GM12878 (cell line): ENCODE measurements around the gene SF3A1. TPM values are rescaled to one million over a fixed set of nuclear protein-coding genes. Genes with fewer than 3 reads are reported as not detected.

ENCODE experiments used
- HSF1 ChIP-seq: fragments of 150-350 bp; IDR thresholded peaks from 2 replicates; pipeline ENCODE4 v1.6.1; 2014; ENCODE audit warnings: mild to moderate bottlenecking, low read depth, low read length
- IKZF2 ChIP-seq, 2 experiments: fragments of 450-650 bp; IDR thresholded peaks; 2 replicates each; pipeline ENCODE4 v1.6.1; 2017; ENCODE audit warnings: mild to moderate bottlenecking in 2 of 2, moderate library complexity in 2 of 2
- JUND ChIP-seq: IDR thresholded peaks from 2 replicates; pipeline ENCODE4 v1.6.1; 2012; ENCODE audit warnings: low read depth, mild to moderate bottlenecking, low read length, improper control_type of control experiment, moderate library complexity
- MLLT1 ChIP-seq: fragments of 450-650 bp; IDR thresholded peaks from 2 replicates; pipeline ENCODE4 v1.6.1; 2016; ENCODE audit warnings: mild to moderate bottlenecking
- NKRF ChIP-seq: fragments of 450-650 bp; conservative IDR thresholded peaks from 2 replicates; pipeline ENCODE4 v1.6.1; 2017; ENCODE audit warnings: mild to moderate bottlenecking, moderate library complexity
- NR2F1 ChIP-seq: fragments of 450-650 bp; conservative IDR thresholded peaks from 2 replicates; pipeline ENCODE4 v1.6.1; 2017; ENCODE audit warnings: mild to moderate bottlenecking
- SMARCA5 ChIP-seq: fragments of 450-650 bp; IDR thresholded peaks from 2 replicates; pipeline ENCODE4 v1.6.1; 2017; ENCODE audit warnings: mild to moderate bottlenecking
- SMC3 ChIP-seq: IDR thresholded peaks from 2 replicates; pipeline ENCODE4 v1.6.1; 2011; ENCODE audit warnings: low read length, improper control_type of control experiment, borderline replicate concordance
- TBL1XR1 ChIP-seq: IDR thresholded peaks from 2 replicates; pipeline ENCODE4 v1.6.1; 2012; ENCODE audit warnings: low read depth, low read length, improper control_type of control experiment
- YY1 ChIP-seq: IDR thresholded peaks from 2 replicates; pipeline ENCODE4 v1.6.1; 2011; ENCODE audit warnings: low read depth, mild to moderate bottlenecking, low read length
- ZNF592 ChIP-seq: fragments of 450-650 bp; IDR thresholded peaks from 2 replicates; pipeline ENCODE4 v1.6.1; 2017; ENCODE audit warnings: mild to moderate bottlenecking, moderate library complexity
- polyA plus RNA-seq, 11 experiments: library from polyadenylated mRNA; depleted of rRNA in 4 of 11; unstranded in 6 of 11; stranded (reverse) in 5 of 11; fragments of >200 nt; fragmentation: Nextera tagmentation in 4 of 11; fragmentation: Illumina TruSeq in 1 of 11; extraction: Ambion mirVana in 4 of 11; extraction: Trizol in 1 of 11; gene quantifications; 1 replicate in 1 of 11; 2 replicates in 10 of 11; pipeline versions ENCODE4 v1.2.1 to v1.2.3, GENCODE V29; 2011 to 2016; ENCODE audit warnings: inconsistent platforms in 2 of 11, missing spikeins in 2 of 11, low read depth in 1 of 11
- total RNA-seq, 4 experiments: library from RNA; depleted of rRNA in 3 of 4; stranded (reverse); fragments of >200 nt in 3 of 4; fragmentation: Illumina TruSeq in 1 of 4; extraction: Trizol in 1 of 4; gene quantifications; 2 replicates each; pipeline versions ENCODE4 v1.2.1 to v1.2.3, GENCODE V29; 2013 to 2021

Gene SF3A1
- total and polyA plus RNA-seq, 10 of the 15 experiments (the other 5 are each of a cell fraction or from before 2014, with no cell fraction given), result 10.4 to 239 (median 46.0) TPM

- TF ChIP-seq NR2F1 (0 out of 2 replicates have a peak, but pooled peaks have one; percentile 43), TBL1XR1 (no peak), SMARCA5 (peak; percentile 52; the same call in 1 of the 2 replicates), ZNF592 (0 out of 2 replicates have a peak, but pooled peaks have one; percentile 42), NKRF (0 out of 2 replicates have a peak, but pooled peaks have one; percentile 54), JUND (0 out of 2 replicates have a peak, but pooled peaks have one; percentile 7), YY1 (peak; percentile 64), MLLT1 (no peak), SMC3 (peak; percentile 91), IKZF2 (IDR thresholded peaks at IDR 0.05) (no peak), HSF1 (no peak)
Measured at GRCh38 chr22:30386960-30387827, 30.5 kb upstream of the SF3A1 start, which contains the start of gene RNF215 (continued).
